ENCODE measurements around the gene GPBP1.

DNA sequence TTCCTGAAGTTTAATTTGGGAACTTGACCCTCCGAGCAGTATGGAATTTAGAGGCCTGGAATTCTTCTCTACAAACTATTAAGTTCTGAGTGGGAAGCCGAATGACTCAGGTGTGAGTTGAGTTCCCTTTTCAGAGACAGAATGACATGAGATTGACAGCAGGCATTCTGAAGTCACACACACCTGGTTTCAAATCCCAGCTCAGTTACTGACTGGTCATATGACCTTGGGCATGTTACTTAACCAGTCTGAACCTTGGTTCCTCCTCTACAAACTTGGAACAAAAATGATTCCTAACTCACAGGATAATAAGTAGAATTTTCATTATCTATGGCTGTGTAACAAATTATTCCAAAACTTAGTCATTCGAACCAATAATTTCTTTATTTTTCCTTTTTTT, 45.5 kb upstream of the GPBP1 start:
- TF ChIP-seq, protein P1, sequence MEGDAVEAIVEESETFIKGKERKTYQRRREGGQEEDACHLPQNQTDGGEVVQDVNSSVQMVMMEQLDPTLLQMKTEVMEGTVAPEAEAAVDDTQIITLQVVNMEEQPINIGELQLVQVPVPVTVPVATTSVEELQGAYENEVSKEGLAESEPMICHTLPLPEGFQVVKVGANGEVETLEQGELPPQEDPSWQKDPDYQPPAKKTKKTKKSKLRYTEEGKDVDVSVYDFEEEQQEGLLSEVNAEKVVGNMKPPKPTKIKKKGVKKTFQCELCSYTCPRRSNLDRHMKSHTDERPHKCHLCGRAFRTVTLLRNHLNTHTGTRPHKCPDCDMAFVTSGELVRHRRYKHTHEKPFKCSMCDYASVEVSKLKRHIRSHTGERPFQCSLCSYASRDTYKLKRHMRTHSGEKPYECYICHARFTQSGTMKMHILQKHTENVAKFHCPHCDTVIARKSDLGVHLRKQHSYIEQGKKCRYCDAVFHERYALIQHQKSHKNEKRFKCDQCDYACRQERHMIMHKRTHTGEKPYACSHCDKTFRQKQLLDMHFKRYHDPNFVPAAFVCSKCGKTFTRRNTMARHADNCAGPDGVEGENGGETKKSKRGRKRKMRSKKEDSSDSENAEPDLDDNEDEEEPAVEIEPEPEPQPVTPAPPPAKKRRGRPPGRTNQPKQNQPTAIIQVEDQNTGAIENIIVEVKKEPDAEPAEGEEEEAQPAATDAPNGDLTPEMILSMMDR (conservative IDR thresholded peaks at IDR 0.05 in 1 of 2, IDR thresholded peaks at IDR 0.05 in 1 of 2; ENCODE audit: low read depth in 1 of 2, low read length in 2 of 2) = no peak
- TF ChIP-seq EZH2 (IDR thresholded peaks at IDR 0.05; ENCODE audit: low read length, missing control alignments) = no peak
